K562 (cell line): ENCODE measurements around the gene OR13C5. TPM values are rescaled to one million over a fixed set of nuclear protein-coding genes. Genes with fewer than 3 reads are reported as not detected.

Experiments used
- ATAC-seq: fragments of 200-7000 bp; cut with Tn5 transposase; 3 replicates; pipeline ENCODE4 v1.9.1; 2020; ENCODE audit warnings: moderate library complexity
- BruUV-seq: library from RNA; stranded (reverse); fragments of 400-500 nt; replicated peaks from 2 replicates; lab custom pipeline; 2021; lab: Mats Ljungman, UMichigan
- CTCF ChIA-PET: fragments of 300-600 bp; formaldehyde crosslinking; extraction: SDS; loops from one replicate; lab custom pipeline; 2021; ENCODE audit warnings: low intra/inter-chr PET ratio; lab: Yijun Ruan, JAX
- POLR2A ChIA-PET: fragments of 300-600, 350-650 bp; sonication (Branson Sonifier 250); formaldehyde crosslinking; extraction: SDS; loops from one replicate; lab custom pipeline; 2021; ENCODE audit warnings: antibody characterized with exemption, inconsistent platforms; lab: Yijun Ruan, JAX
- DNase-seq, 4 experiments: peaks; one replicate each; pipeline versions ENCODE4 v3.0.0 to v3.0.0-alpha.2; 2011 to 2018; ENCODE audit warnings: low spot score in 3 of 4, mixed read lengths in 3 of 4; ENCODE audit errors: extremely low read depth in 1 of 4
- FAIRE-seq: peaks from 2 replicates; lab custom pipeline; 2011; peaks lifted over from hg19 to GRCh38; lab: Jason Lieb, UNC
- H2AFZ ChIP-seq: 2 replicates; pipeline ENCODE4 v1.6.0; 2011; ENCODE audit warnings: low read depth, low read length, control low read depth, inconsistent platforms
- H3K27ac ChIP-seq: fragments of 200-600 bp; 3 replicates; pipeline ENCODE4 v1.8.0; 2011; ENCODE audit warnings: low read depth, mild to moderate bottlenecking, control low read depth, inconsistent platforms, low read length, moderate library complexity, mixed read lengths; ENCODE audit errors: extremely low read depth
- H3K27me3 ChIP-seq, 2 experiments: fragments of 300-600 bp in 1 of 2; 2 replicates in 1 of 2; 3 replicates in 1 of 2; pipeline versions ENCODE4 v1.6.0 to v1.8.0; 2011; ENCODE audit warnings: inconsistent platforms in 2 of 2, low read length in 2 of 2, mild to moderate bottlenecking in 1 of 2, mixed read lengths in 1 of 2, moderate library complexity in 1 of 2; ENCODE audit not compliant: control insufficient read depth in 2 of 2, insufficient read depth in 2 of 2
- H3K36me3 ChIP-seq: fragments of 300-600 bp; 3 replicates; pipeline ENCODE4 v1.8.0; 2011; ENCODE audit warnings: mild to moderate bottlenecking, low read length, inconsistent platforms; ENCODE audit not compliant: control insufficient read depth, insufficient read depth
- H3K4me1 ChIP-seq, 2 experiments: fragments of 200-600 bp in 1 of 2; replicated peaks in 1 of 2; 2 replicates in 1 of 2; 3 replicates in 1 of 2; pipeline versions ENCODE4 v1.5.1 to v1.8.0; 2011; ENCODE audit warnings: inconsistent platforms in 2 of 2, low read length in 2 of 2, mild to moderate bottlenecking in 1 of 2, mixed read lengths in 1 of 2, moderate library complexity in 1 of 2; ENCODE audit not compliant: control insufficient read depth in 2 of 2, insufficient read depth in 2 of 2
- H3K4me2 ChIP-seq: 2 replicates; pipeline ENCODE4 v1.6.1; 2011; ENCODE audit warnings: low read length, control low read depth, inconsistent platforms, mixed read lengths; ENCODE audit not compliant: insufficient read depth
- H3K4me3 ChIP-seq: fragments of 200-600 bp; sonication (generic), shearing (Covaris generic); 2 replicates; pipeline ENCODE4 v1.5.1; 2016; ENCODE audit warnings: control low read depth, inconsistent platforms
- H3K79me2 ChIP-seq: fragments of 200-600 bp; 3 replicates; pipeline ENCODE4 v1.8.0; 2011; ENCODE audit warnings: low read length, inconsistent platforms; ENCODE audit not compliant: control insufficient read depth, insufficient read depth
- H3K9ac ChIP-seq, 2 experiments: 2 replicates each; pipeline versions ENCODE4 v1.6.0 to v1.6.1; 2011; ENCODE audit warnings: low read depth in 2 of 2, low read length in 2 of 2, control low read depth in 1 of 2, inconsistent platforms in 1 of 2, mild to moderate bottlenecking in 1 of 2, mixed read lengths in 1 of 2; ENCODE audit not compliant: insufficient read depth in 1 of 2
- H3K9me1 ChIP-seq: one replicate; pipeline ENCODE4 v1.6.0; 2011; ENCODE audit warnings: inconsistent platforms, mild to moderate bottlenecking, low read length, moderate library complexity; ENCODE audit not compliant: control insufficient read depth, insufficient read depth
- H3K9me3 ChIP-seq: replicated peaks from 2 replicates; pipeline ENCODE4 v1.5.1; 2011; ENCODE audit warnings: low read depth, low read length, inconsistent platforms; ENCODE audit not compliant: control insufficient read depth, insufficient read depth
- H4K20me1 ChIP-seq: replicated peaks from 2 replicates; pipeline ENCODE4 v1.6.1; 2011; ENCODE audit warnings: low read length, inconsistent platforms, mixed read lengths; ENCODE audit not compliant: control insufficient read depth, insufficient read depth
- ATF1 ChIP-seq, 2 experiments: fragments of 450-650 bp in 1 of 2; IDR thresholded peaks; 2 replicates each; pipeline ENCODE4 v1.6.1; 2016; ENCODE audit warnings: missing compliant biosample characterization in 1 of 2, missing genetic modification characterization in 1 of 2
- ETV1 ChIP-seq: fragments of 450-650 bp; conservative IDR thresholded peaks from 2 replicates; pipeline ENCODE4 v1.6.1; 2016; ENCODE audit warnings: missing genetic modification characterization, control low read depth, low read depth, missing compliant biosample characterization
- FOXJ2 ChIP-seq: fragments of 200-800 bp; sonication (Bioruptor generic); IDR thresholded peaks from 2 replicates; pipeline ENCODE4 v1.6.1; 2016; ENCODE audit warnings: missing genetic modification characterization, missing compliant biosample characterization
- SRSF3 ChIP-seq: fragments of 200-400 bp; formaldehyde crosslinking; IDR thresholded peaks from 2 replicates; pipeline ENCODE4 v1.6.1; 2016; ENCODE audit warnings: mild to moderate bottlenecking, low read length, moderate library complexity; ENCODE audit not compliant: insufficient read depth
- STAG1 ChIP-seq: sonication (generic); formaldehyde crosslinking; IDR thresholded peaks from 2 replicates; pipeline ENCODE4 v1.5.0; 2020; ENCODE audit warnings: missing genetic modification reagents, borderline replicate concordance
- ZNF311 ChIP-seq: fragments of 250-450 bp; sonication (Bioruptor Pico); IDR thresholded peaks from 2 replicates; pipeline ENCODE4 v1.4.0; 2020; ENCODE audit warnings: mild to moderate bottlenecking, moderate library complexity
- ZNF589 ChIP-seq: fragments of 200-800 bp; sonication (Bioruptor generic); IDR thresholded peaks from 2 replicates; pipeline ENCODE4 v1.6.1; 2016; ENCODE audit warnings: low read depth, missing genetic modification characterization, missing compliant biosample characterization
- WGBS: fragments of 100-300 bp; shearing (Covaris generic); methylation state at CpG from one replicate; pipeline ENCODE4 v1.1.6; 2016; ENCODE audit warnings: low coverage, mixed read lengths; ENCODE audit not compliant: insufficient coverage; ENCODE audit errors: missing lambda C conversion rate; 5-methylcytosine and 5-hydroxymethylcytosine counted together
- in situ Hi-C: fragments of 300-500 bp; cut with MboI; formaldehyde crosslinking; loops from 4 replicates; pipeline ENCODE4 v1.15.0; 2018; ENCODE audit warnings: inconsistent platforms, mixed read lengths
- intact Hi-C: fragments of 100-400 bp; cut with micrococcal nuclease; formaldehyde crosslinking; loops from 2 replicates; pipeline ENCODE4 v1.14.2; 2022
- polyA plus RNA-seq, 8 experiments: library from polyadenylated mRNA; depleted of rRNA in 4 of 8; stranded (reverse) in 5 of 8; unstranded in 3 of 8; fragments of >200 nt; fragmentation: Nextera tagmentation in 2 of 8; fragmentation: Illumina TruSeq in 1 of 8; extraction: Ambion mirVana in 2 of 8; extraction: Trizol in 1 of 8; gene quantifications; 2 replicates each; pipeline versions ENCODE4 v1.2.1 to v1.2.3, GENCODE V29; 2011 to 2014; ENCODE audit warnings: inconsistent platforms in 1 of 8, missing spikeins in 1 of 8
- total RNA-seq, 7 experiments: library from RNA; depleted of rRNA in 6 of 7; stranded (reverse); fragments of >200 nt in 6 of 7; fragmentation: Illumina TruSeq in 2 of 7; extraction: Trizol in 2 of 7; gene quantifications; 2 replicates each; pipeline versions ENCODE4 v1.2.1 to v1.2.3, GENCODE V29; 2011 to 2021; ENCODE audit warnings: low replicate concordance in 1 of 7
- TF ChIP-seq, protein P1 (sequence below): sonication (generic); formaldehyde crosslinking; IDR thresholded peaks from 2 replicates; pipeline ENCODE4 v1.8.0; 2022; ENCODE audit warnings: mild to moderate bottlenecking, missing genetic modification reagents, borderline replicate concordance
- TF ChIP-seq, protein P2 (sequence below): fragments of 450-650 bp; formaldehyde crosslinking; IDR thresholded peaks from 2 replicates; pipeline ENCODE4 v1.4.0; 2020; ENCODE audit warnings: mild to moderate bottlenecking, moderate library complexity
- TF ChIP-seq, protein P3 (sequence below): fragments of 450-650 bp; IDR thresholded peaks from 2 replicates; pipeline ENCODE4 v1.6.1; 2016; ENCODE audit warnings: mild to moderate bottlenecking

Gene OR13C5
- total and polyA plus RNA-seq, 9 of the 15 experiments (the other 6 are each of a cell fraction or from before 2014, with no cell fraction given): not detected

DNA sequence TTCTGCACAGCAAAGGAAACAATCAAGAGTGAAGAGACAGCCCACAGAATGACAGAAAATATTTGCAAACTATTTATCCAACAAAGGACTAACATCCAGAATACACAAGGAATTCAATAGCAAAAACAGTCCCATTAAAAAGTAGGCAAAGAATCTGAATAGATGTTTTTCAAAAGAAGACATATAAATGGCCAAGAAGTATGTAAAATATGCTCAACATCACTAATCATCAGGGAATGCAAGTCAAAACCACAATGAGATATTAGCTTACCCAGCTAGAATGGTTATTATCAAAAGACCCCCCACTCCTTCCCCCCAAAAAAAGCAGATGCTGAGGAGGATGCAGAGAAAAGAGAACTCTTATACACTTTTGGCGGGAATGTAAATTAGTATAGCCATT, 43.7 kb downstream of the OR13C5 start:
- no peak overlapping the region for H3K4me3 ChIP-seq
- in situ Hi-C loops: no loop called here
- H3K27me3 ChIP-seq: no peaks in the 10 kb centered on the region
- WGBS: 0% methylated on average over 1 of the region's 1 CpG
- intact Hi-C loops: no loop called here
- FAIRE-seq: no peak
- H3K36me3 ChIP-seq: no peaks in the 10 kb centered on the region
- no peak overlapping the region for H2AFZ ChIP-seq
- no peaks in the 10 kb centered on the region for H3K9me1 ChIP-seq
- no peaks in the 10 kb centered on the region; the same call in 1 of the 2 replicates for H3K9me3 ChIP-seq
- no TSS peak for BruUV-seq
- H3K9ac ChIP-seq: no peak overlapping the region
- H3K4me1 ChIP-seq: no peaks in the 10 kb centered on the region
- TF ChIP-seq, protein P1, sequence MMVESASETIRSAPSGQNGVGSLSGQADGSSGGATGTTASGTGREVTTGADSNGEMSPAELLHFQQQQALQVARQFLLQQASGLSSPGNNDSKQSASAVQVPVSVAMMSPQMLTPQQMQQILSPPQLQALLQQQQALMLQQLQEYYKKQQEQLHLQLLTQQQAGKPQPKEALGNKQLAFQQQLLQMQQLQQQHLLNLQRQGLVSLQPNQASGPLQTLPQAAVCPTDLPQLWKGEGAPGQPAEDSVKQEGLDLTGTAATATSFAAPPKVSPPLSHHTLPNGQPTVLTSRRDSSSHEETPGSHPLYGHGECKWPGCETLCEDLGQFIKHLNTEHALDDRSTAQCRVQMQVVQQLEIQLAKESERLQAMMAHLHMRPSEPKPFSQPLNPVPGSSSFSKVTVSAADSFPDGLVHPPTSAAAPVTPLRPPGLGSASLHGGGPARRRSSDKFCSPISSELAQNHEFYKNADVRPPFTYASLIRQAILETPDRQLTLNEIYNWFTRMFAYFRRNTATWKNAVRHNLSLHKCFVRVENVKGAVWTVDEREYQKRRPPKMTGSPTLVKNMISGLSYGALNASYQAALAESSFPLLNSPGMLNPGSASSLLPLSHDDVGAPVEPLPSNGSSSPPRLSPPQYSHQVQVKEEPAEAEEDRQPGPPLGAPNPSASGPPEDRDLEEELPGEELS: no peak
- TF ChIP-seq ATF1 (CRISPR knock-in tag; IDR thresholded peaks at IDR 0.05): no peak
- TF ChIP-seq ATF1 (tag; IDR thresholded peaks at IDR 0.05): no peak
- TF ChIP-seq FOXJ2 (tag): no peak
- TF ChIP-seq, protein P2, sequence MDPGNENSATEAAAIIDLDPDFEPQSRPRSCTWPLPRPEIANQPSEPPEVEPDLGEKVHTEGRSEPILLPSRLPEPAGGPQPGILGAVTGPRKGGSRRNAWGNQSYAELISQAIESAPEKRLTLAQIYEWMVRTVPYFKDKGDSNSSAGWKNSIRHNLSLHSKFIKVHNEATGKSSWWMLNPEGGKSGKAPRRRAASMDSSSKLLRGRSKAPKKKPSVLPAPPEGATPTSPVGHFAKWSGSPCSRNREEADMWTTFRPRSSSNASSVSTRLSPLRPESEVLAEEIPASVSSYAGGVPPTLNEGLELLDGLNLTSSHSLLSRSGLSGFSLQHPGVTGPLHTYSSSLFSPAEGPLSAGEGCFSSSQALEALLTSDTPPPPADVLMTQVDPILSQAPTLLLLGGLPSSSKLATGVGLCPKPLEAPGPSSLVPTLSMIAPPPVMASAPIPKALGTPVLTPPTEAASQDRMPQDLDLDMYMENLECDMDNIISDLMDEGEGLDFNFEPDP (CRISPR knock-in tag): no peak
- TF ChIP-seq ETV1 (tag): no peak
- no peak for TF ChIP-seq STAG1 (CRISPR knock-in tag)
- TF ChIP-seq, protein P3, sequence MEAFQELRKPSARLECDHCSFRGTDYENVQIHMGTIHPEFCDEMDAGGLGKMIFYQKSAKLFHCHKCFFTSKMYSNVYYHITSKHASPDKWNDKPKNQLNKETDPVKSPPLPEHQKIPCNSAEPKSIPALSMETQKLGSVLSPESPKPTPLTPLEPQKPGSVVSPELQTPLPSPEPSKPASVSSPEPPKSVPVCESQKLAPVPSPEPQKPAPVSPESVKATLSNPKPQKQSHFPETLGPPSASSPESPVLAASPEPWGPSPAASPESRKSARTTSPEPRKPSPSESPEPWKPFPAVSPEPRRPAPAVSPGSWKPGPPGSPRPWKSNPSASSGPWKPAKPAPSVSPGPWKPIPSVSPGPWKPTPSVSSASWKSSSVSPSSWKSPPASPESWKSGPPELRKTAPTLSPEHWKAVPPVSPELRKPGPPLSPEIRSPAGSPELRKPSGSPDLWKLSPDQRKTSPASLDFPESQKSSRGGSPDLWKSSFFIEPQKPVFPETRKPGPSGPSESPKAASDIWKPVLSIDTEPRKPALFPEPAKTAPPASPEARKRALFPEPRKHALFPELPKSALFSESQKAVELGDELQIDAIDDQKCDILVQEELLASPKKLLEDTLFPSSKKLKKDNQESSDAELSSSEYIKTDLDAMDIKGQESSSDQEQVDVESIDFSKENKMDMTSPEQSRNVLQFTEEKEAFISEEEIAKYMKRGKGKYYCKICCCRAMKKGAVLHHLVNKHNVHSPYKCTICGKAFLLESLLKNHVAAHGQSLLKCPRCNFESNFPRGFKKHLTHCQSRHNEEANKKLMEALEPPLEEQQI: no peak
- TF ChIP-seq SRSF3: no peak
- TF ChIP-seq ZNF589 (CRISPR knock-in tag): no peak
- no peak for TF ChIP-seq ZNF311 (CRISPR knock-in tag)
- ChIA-PET POLR2A (no interaction called here), CTCF (no interaction called here)
- H3K79me2 ChIP-seq: no peaks in the 10 kb centered on the region
- DNase-seq: no peak
- H4K20me1 ChIP-seq: no peaks in the 10 kb centered on the region
- no peak overlapping the region for H3K27ac ChIP-seq
- no peak for ATAC-seq
- H3K4me2 ChIP-seq: no peak overlapping the region
